Chondrocyte (in vitro differentiated cells): ENCODE measurements around the gene TRPM2. TPM values are rescaled to one million over a fixed set of nuclear protein-coding genes. Genes with fewer than 3 reads are reported as not detected.

Experiments
- DNase-seq: peaks from one replicate; pipeline ENCODE4 v3.0.0; 2021; ENCODE audit warnings: mixed read lengths, low spot score
- H3K27ac Mint-ChIP-seq: one replicate; pipeline ENCODE4 v1.8.0; 2021; ENCODE audit warnings: mild to moderate bottlenecking, moderate library complexity, mixed read lengths; ENCODE audit not compliant: unreplicated experiment
- H3K27me3 Mint-ChIP-seq: 2 replicates; pipeline ENCODE4 v1.8.0; 2021; ENCODE audit warnings: low read depth, mixed read lengths
- H3K36me3 Mint-ChIP-seq: 2 replicates; pipeline ENCODE4 v1.8.0; 2021; ENCODE audit warnings: low read depth, mixed read lengths
- H3K4me1 Mint-ChIP-seq: 2 replicates; pipeline ENCODE4 v1.8.0; 2021; ENCODE audit warnings: low read depth, mild to moderate bottlenecking, mixed read lengths
- H3K4me3 Mint-ChIP-seq: one replicate; pipeline ENCODE4 v1.8.0; 2021; ENCODE audit warnings: mild to moderate bottlenecking, moderate library complexity, mixed read lengths; ENCODE audit not compliant: unreplicated experiment
- H3K9me3 Mint-ChIP-seq: 2 replicates; pipeline ENCODE4 v1.8.0; 2021; ENCODE audit warnings: low read depth, mixed read lengths
- total RNA-seq: library from RNA; stranded (reverse); gene quantifications from 3 replicates; pipeline ENCODE4 v1.2.1, GENCODE V29; 2021
- TF ChIP-seq, protein P1 (sequence below): fragments of 200-600 bp; sonication (generic); IDR thresholded peaks from 2 replicates; pipeline ENCODE4 v1.5.0; 2021; ENCODE audit warnings: antibody characterized with exemption, mild to moderate bottlenecking, moderate library complexity

The TRPM2 gene
- total RNA-seq, 1 donor from 2014 or later: 0.32 TPM

DNA sequence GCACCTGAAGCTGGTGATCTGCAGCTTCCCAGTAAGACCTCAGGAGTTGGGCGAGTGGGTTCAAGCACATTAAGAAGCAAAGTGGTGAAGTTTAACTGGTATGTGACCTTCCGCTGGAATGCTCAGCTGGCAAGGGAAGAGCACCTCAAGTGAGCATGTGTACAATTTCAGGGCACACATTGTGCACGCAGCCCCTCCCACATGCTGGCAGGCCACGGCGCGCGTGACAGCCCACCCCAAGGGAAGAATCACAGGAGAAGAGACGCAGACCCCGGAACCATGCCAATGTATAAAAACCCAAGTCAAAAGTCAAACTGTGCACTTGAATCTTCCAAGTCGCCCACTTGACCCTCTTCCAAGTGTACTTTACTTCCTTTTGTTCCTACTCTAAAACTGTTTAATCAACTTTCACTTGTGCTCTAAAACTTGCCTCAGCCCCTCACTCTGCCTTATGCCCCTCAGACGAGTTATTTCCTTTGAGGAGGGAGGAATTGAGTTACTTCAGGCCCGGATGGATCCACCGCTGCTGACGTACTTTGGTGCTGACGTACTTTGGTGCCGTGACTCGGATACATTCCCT is 121.9 kb downstream of the TRPM2 start:
- H3K36me3 Mint-ChIP-seq: peaks cover 1% of the 10 kb centered on the region

DNA sequence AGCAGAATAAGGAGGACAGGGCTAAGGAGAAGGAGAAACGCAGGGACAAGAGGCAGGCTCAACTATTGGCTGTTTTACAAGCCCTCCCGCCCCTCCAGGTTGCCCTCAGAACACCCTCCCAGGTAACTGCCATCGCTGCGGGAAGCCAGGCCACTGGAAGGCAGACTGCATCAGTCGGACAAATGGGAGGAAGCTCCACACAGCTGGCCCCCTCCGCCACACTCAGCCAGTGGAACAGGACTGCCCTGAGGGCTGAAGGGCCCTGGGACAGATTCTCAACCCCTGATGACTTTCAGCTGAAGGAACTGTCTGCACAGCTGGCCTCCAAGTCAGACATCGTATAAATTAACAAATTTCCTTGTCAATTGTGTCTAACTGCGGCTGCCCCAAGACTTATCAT is 123.7 kb downstream of the TRPM2 start:
- TF ChIP-seq, protein P1, sequence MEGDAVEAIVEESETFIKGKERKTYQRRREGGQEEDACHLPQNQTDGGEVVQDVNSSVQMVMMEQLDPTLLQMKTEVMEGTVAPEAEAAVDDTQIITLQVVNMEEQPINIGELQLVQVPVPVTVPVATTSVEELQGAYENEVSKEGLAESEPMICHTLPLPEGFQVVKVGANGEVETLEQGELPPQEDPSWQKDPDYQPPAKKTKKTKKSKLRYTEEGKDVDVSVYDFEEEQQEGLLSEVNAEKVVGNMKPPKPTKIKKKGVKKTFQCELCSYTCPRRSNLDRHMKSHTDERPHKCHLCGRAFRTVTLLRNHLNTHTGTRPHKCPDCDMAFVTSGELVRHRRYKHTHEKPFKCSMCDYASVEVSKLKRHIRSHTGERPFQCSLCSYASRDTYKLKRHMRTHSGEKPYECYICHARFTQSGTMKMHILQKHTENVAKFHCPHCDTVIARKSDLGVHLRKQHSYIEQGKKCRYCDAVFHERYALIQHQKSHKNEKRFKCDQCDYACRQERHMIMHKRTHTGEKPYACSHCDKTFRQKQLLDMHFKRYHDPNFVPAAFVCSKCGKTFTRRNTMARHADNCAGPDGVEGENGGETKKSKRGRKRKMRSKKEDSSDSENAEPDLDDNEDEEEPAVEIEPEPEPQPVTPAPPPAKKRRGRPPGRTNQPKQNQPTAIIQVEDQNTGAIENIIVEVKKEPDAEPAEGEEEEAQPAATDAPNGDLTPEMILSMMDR: no peak
- Mint-ChIP-seq H3K27ac (no peak overlapping the region), H3K4me3 (no peak overlapping the region), H3K36me3 (peaks cover 1% of the 10 kb centered on the region), H3K9me3 (no peaks in the 10 kb centered on the region), H3K4me1 (no peaks in the 10 kb centered on the region), H3K27me3 (no peaks in the 10 kb centered on the region)
- no peak for DNase-seq

More for the DNA sequence above, 121.9 kb downstream of the TRPM2 start:
- Mint-ChIP-seq H3K27ac (no peak overlapping the region), H3K4me1 (no peaks in the 10 kb centered on the region), H3K4me3 (no peak overlapping the region), H3K27me3 (no peaks in the 10 kb centered on the region), H3K9me3 (no peaks in the 10 kb centered on the region)
- DNase-seq: no peak
- TF ChIP-seq, protein P1: no peak

DNA sequence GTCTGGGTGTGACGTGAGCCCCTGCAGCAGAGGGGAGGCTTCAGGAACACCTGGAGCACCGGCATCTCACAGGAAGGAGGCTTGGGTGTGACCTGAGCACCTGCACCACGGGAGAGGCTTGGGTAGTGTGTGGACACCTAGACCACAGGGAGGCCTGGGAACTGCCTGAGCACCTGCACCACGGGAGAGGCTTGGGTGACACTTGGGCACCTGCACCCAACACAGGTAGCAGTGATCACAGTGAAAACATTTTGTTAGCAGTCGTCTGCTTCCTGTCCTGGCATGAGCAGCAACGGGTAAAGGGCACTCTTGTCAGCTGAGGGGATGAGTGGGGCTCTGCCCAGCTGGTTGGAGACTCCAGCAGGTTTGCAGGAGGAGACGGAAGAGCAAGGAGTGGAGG is 124.3 kb downstream of the TRPM2 start:
- H3K4me3 Mint-ChIP-seq: no peak overlapping the region
- no peak for DNase-seq
- TF ChIP-seq, protein P1: no peak
- H3K27ac Mint-ChIP-seq: no peak overlapping the region
- no peaks in the 10 kb centered on the region for H3K9me3 Mint-ChIP-seq
- no peaks in the 10 kb centered on the region for H3K27me3 Mint-ChIP-seq
- peaks cover 1% of the 10 kb centered on the region for H3K36me3 Mint-ChIP-seq
- no peaks in the 10 kb centered on the region for H3K4me1 Mint-ChIP-seq

DNA sequence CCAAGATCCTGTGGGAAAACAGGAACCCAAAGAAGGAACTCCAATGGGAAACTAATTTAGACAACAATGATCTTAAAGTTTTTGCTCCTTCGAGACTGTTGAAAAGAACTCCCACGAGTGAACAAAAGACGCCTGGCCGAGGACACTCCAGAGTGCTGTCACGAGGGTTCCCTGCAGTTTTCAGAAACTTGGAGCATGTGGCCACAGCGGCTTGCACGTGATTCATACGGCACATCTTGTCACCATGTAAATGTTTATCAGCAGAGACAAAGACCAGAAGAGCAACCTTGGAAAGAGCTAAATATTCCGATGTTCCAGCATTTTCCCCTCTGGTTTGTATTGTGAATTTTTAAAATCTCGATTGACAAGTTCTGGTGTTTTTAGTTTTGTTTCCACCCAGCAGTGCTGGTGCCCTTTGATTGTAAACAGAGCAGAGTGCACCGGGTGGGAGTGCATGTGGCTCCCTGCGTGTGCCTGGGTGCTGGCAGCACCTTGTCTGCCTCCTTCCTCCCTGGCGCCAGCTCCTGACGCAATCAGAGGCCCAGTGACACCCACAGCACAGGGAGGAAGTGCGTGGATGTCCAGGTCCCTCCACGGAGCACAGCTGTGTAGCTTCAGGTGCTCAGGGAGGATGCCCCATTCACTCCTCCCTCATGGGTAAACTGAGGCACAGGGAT is 124.8 kb downstream of the TRPM2 start:
- TF ChIP-seq, protein P1: no peak
- H3K27ac Mint-ChIP-seq: no peak overlapping the region
- H3K4me1 Mint-ChIP-seq: no peaks in the 10 kb centered on the region
- peaks cover 3% of the 10 kb centered on the region for H3K27me3 Mint-ChIP-seq
- no peak for DNase-seq
- H3K9me3 Mint-ChIP-seq: no peaks in the 10 kb centered on the region
- no peak overlapping the region for H3K4me3 Mint-ChIP-seq
- peaks cover 1% of the 10 kb centered on the region for H3K36me3 Mint-ChIP-seq

DNA sequence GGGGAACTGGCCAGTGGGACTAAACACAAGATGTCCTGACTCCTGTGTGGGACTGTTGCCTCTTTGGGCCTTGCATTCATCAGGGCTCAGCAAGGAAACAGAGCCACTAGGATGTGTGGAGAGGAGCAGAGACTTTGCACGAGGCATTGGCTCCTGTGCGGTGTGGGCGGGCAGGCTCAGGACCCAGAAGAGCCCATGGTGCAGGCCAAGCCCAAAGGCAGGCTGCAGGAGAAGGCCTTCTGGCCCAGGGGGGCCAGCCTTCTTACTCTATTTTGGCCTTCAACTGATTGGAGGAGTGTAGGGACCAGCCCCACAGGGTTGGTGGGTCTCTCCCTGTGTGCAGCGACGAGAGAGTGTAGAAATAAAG is 125.4 kb downstream of the TRPM2 start:
- Mint-ChIP-seq H3K36me3 (peaks cover 1% of the 10 kb centered on the region), H3K27me3 (peaks cover 4% of the 10 kb centered on the region), H3K4me1 (no peaks in the 10 kb centered on the region), H3K4me3 (no peak overlapping the region), H3K27ac (no peak overlapping the region), H3K9me3 (no peaks in the 10 kb centered on the region)
- TF ChIP-seq, protein P1: no peak
- no peak for DNase-seq
